HepG2 (cell line): ENCODE results near the gene PCAT6. TPM values are rescaled to one million over a fixed set of nuclear protein-coding genes. Genes with fewer than 3 reads are reported as not detected.

Source experiments
- CBX2 ChIP-seq, 2 experiments: fragments of 200-600 bp in 1 of 2; sonication (generic); formaldehyde crosslinking in 1 of 2; IDR thresholded peaks; 2 replicates each; pipeline versions ENCODE4 v1.7.0 to v1.8.1; 2018 to 2022; ENCODE audit warnings: low read depth in 2 of 2, low read length in 1 of 2, mild to moderate bottlenecking in 1 of 2, missing genetic modification reagents in 1 of 2
- HOXA5 ChIP-seq: sonication (generic); formaldehyde crosslinking; IDR thresholded peaks from 2 replicates; pipeline ENCODE4 v1.4.0; 2020; ENCODE audit warnings: missing genetic modification reagents
- KAT8 ChIP-seq: IDR thresholded peaks from 2 replicates; pipeline ENCODE4 v1.6.1; 2016; ENCODE audit warnings: missing genetic modification reagents, missing compliant biosample characterization
- KMT2A ChIP-seq: sonication (generic); formaldehyde crosslinking; IDR thresholded peaks from 2 replicates; pipeline ENCODE4 v1.4.0; 2020; ENCODE audit warnings: missing genetic modification reagents
- MBNL3 ChIP-seq: fragments of 250-450 bp; sonication (Bioruptor Pico); conservative IDR thresholded peaks from 2 replicates; pipeline ENCODE4 v1.8.0; 2022; ENCODE audit warnings: mild to moderate bottlenecking, inconsistent platforms
- NFKBIZ ChIP-seq: IDR thresholded peaks from 2 replicates; pipeline ENCODE4 v1.6.1; 2018; ENCODE audit warnings: missing genetic modification reagents, missing compliant biosample characterization
- PITX1 ChIP-seq: sonication (generic); formaldehyde crosslinking; IDR thresholded peaks from 2 replicates; pipeline ENCODE4 v1.5.1; 2020; ENCODE audit warnings: mild to moderate bottlenecking, missing genetic modification reagents
- SP140L ChIP-seq: sonication (generic); formaldehyde crosslinking; IDR thresholded peaks from 2 replicates; pipeline ENCODE4 v1.4.0; 2020; ENCODE audit warnings: missing genetic modification reagents, borderline replicate concordance
- ZBTB7A ChIP-seq: sonication (generic); formaldehyde crosslinking; IDR thresholded peaks from 2 replicates; pipeline ENCODE4 v1.8.0; 2022; ENCODE audit warnings: mild to moderate bottlenecking, missing genetic modification reagents
- ZFX ChIP-seq: sonication (generic); formaldehyde crosslinking; IDR thresholded peaks from 2 replicates; pipeline ENCODE4 v1.4.0; 2020; ENCODE audit warnings: mild to moderate bottlenecking, low read depth, missing genetic modification reagents, moderate library complexity
- ZNF143 ChIP-seq: sonication (generic); formaldehyde crosslinking; IDR thresholded peaks from 2 replicates; pipeline ENCODE4 v1.4.0; 2020; ENCODE audit warnings: missing genetic modification reagents
- ZNF263 ChIP-seq: sonication (generic); formaldehyde crosslinking; IDR thresholded peaks from 2 replicates; pipeline ENCODE4 v1.4.0; 2020; ENCODE audit warnings: missing genetic modification reagents
- ZNF468 ChIP-seq: sonication (generic); formaldehyde crosslinking; IDR thresholded peaks from 2 replicates; pipeline ENCODE4 v1.8.0; 2022; ENCODE audit warnings: mild to moderate bottlenecking, moderate library complexity, missing genetic modification reagents
- ZNF589 ChIP-seq: sonication (generic); formaldehyde crosslinking; conservative IDR thresholded peaks from 2 replicates; pipeline ENCODE4 v1.8.0; 2022; ENCODE audit warnings: mild to moderate bottlenecking, moderate library complexity, missing genetic modification reagents
- ZNF746 ChIP-seq: sonication (generic); formaldehyde crosslinking; IDR thresholded peaks from 2 replicates; pipeline ENCODE4 v1.8.0; 2022; ENCODE audit warnings: mild to moderate bottlenecking, missing genetic modification reagents
- ZNF790 ChIP-seq: sonication (generic); formaldehyde crosslinking; IDR thresholded peaks from 2 replicates; pipeline ENCODE4 v1.8.0; 2022; ENCODE audit warnings: missing genetic modification reagents, mild to moderate bottlenecking, borderline replicate concordance
- polyA plus RNA-seq, 8 experiments: library from polyadenylated mRNA; depleted of rRNA in 3 of 8; stranded (reverse) in 7 of 8; unstranded in 1 of 8; fragments of >200 nt; fragmentation: Illumina TruSeq in 4 of 8; extraction: Trizol in 4 of 8; gene quantifications; 2 replicates each; pipeline versions ENCODE4 v1.2.1 to v1.2.3, GENCODE V29; 2011 to 2016; ENCODE audit warnings: low read depth in 4 of 8, missing spikeins in 1 of 8, mixed read lengths in 1 of 8; ENCODE audit not compliant: insufficient read depth in 1 of 8
- total RNA-seq, 5 experiments: library from RNA; depleted of rRNA; stranded (reverse); fragments of >200 nt; fragmentation: Illumina TruSeq; extraction: Trizol; gene quantifications; 2 replicates each; pipeline ENCODE4 v1.2.3, GENCODE V29; 2016; ENCODE audit warnings: low read depth in 1 of 5
- TF ChIP-seq, protein P1 (sequence below): sonication (generic); formaldehyde crosslinking; IDR thresholded peaks from 2 replicates; pipeline ENCODE4 v1.5.0; 2020; ENCODE audit warnings: mild to moderate bottlenecking, missing genetic modification reagents
- TF ChIP-seq, protein P2 (sequence below): sonication (generic); formaldehyde crosslinking; conservative IDR thresholded peaks from 2 replicates; pipeline ENCODE4 v1.8.0; 2022; ENCODE audit warnings: missing genetic modification reagents
- TF ChIP-seq, protein P3 (sequence below): sonication (generic); formaldehyde crosslinking; IDR thresholded peaks from 2 replicates; pipeline ENCODE4 v1.8.1; 2023; ENCODE audit warnings: missing genetic modification reagents, inconsistent platforms, borderline replicate concordance
- TF ChIP-seq, protein P4 (sequence below): sonication (generic); formaldehyde crosslinking; IDR thresholded peaks from 2 replicates; pipeline ENCODE4 v1.9.0; 2022; ENCODE audit warnings: missing genetic modification reagents, mild to moderate bottlenecking, borderline replicate concordance
- TF ChIP-seq, protein P5 (sequence below): sonication (generic); formaldehyde crosslinking; conservative IDR thresholded peaks from 2 replicates; pipeline ENCODE4 v1.8.0; 2022; ENCODE audit warnings: low read depth, missing genetic modification reagents

The PCAT6 gene
- total and polyA plus RNA-seq, 2 of the 13 experiments (the other 11 are each of a cell fraction or from before 2014, with no cell fraction given), result 0.60 to 4.4 TPM

DNA sequence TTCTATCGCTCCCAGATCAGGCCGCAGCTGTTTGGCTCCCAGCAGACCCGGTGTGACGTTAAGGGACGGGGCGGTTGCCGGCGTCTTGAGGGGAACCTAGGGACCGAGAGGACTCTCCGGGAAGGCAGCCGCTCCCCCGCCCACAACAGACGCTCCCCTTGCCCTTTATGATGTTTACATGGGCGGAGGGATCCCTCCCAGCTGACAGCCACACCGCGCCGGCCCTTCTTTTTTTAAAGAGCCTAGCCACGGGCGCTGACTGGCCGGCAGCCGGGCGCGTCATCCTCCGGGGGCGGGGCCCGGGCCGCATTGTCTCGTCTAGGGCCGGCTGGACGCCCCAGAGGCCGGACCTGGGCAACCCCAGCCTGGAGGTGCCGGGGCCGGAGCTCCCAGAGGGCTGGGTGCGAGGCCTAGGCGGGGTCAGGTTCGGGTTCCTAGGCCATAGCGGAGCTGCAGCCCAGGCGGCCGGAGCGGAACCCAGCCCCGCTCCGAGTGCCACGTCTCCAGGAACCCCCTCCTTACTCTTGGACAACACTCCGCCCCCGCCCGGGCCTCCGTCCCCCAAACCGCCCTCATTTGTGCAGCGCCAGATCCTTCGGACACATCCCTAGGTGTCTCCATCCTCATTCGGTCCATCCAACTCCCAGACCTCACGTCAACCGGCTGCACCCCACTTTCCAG is at the start of gene PCAT6 (continued):
- TF ChIP-seq, protein P1, sequence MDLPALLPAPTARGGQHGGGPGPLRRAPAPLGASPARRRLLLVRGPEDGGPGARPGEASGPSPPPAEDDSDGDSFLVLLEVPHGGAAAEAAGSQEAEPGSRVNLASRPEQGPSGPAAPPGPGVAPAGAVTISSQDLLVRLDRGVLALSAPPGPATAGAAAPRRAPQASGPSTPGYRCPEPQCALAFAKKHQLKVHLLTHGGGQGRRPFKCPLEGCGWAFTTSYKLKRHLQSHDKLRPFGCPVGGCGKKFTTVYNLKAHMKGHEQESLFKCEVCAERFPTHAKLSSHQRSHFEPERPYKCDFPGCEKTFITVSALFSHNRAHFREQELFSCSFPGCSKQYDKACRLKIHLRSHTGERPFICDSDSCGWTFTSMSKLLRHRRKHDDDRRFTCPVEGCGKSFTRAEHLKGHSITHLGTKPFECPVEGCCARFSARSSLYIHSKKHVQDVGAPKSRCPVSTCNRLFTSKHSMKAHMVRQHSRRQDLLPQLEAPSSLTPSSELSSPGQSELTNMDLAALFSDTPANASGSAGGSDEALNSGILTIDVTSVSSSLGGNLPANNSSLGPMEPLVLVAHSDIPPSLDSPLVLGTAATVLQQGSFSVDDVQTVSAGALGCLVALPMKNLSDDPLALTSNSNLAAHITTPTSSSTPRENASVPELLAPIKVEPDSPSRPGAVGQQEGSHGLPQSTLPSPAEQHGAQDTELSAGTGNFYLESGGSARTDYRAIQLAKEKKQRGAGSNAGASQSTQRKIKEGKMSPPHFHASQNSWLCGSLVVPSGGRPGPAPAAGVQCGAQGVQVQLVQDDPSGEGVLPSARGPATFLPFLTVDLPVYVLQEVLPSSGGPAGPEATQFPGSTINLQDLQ (CRISPR knock-in tag), result peak; percentile 28; the same call in 1 of the 2 replicates
- TF ChIP-seq, protein P2, sequence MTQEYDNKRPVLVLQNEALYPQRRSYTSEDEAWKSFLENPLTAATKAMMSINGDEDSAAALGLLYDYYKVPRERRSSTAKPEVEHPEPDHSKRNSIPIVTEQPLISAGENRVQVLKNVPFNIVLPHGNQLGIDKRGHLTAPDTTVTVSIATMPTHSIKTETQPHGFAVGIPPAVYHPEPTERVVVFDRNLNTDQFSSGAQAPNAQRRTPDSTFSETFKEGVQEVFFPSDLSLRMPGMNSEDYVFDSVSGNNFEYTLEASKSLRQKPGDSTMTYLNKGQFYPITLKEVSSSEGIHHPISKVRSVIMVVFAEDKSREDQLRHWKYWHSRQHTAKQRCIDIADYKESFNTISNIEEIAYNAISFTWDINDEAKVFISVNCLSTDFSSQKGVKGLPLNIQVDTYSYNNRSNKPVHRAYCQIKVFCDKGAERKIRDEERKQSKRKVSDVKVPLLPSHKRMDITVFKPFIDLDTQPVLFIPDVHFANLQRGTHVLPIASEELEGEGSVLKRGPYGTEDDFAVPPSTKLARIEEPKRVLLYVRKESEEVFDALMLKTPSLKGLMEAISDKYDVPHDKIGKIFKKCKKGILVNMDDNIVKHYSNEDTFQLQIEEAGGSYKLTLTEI, result no peak
- TF ChIP-seq, protein P3, sequence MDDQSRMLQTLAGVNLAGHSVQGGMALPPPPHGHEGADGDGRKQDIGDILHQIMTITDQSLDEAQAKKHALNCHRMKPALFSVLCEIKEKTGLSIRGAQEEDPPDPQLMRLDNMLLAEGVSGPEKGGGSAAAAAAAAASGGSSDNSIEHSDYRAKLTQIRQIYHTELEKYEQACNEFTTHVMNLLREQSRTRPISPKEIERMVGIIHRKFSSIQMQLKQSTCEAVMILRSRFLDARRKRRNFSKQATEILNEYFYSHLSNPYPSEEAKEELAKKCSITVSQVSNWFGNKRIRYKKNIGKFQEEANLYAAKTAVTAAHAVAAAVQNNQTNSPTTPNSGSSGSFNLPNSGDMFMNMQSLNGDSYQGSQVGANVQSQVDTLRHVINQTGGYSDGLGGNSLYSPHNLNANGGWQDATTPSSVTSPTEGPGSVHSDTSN (CRISPR knock-in tag), result no peak
- TF ChIP-seq ZNF589 (CRISPR knock-in tag) (no peak; the same call in 1 of the 2 replicates), ZNF263 (CRISPR knock-in tag) (peak; percentile 58; the same call in 1 of the 2 replicates), ZNF790 (CRISPR knock-in tag) (no peak), ZNF143 (CRISPR knock-in tag) (no peak), PITX1 (no peak), MBNL3 (CRISPR knock-in tag) (no peak), KMT2A (CRISPR knock-in tag) (peak; percentile 72; the same call in 1 of the 2 replicates), SP140L (CRISPR knock-in tag) (no peak), KAT8 (CRISPR knock-in tag) (peak; percentile 89), HOXA5 (CRISPR knock-in tag) (no peak), NFKBIZ (CRISPR knock-in tag) (peak; percentile 53; the same call in 1 of the 2 replicates), ZNF746 (CRISPR knock-in tag) (peak; percentile 79), CBX2 (IDR thresholded peaks at IDR 0.05; ENCODE audit: low read depth, low read length) (no peak), CBX2 (CRISPR knock-in tag; IDR thresholded peaks at IDR 0.05; ENCODE audit: low read depth) (no peak), ZFX (CRISPR knock-in tag) (peak; percentile 86), ZBTB7A (CRISPR knock-in tag) (no peak), ZNF468 (CRISPR knock-in tag) (no peak)
- TF ChIP-seq, protein P4, sequence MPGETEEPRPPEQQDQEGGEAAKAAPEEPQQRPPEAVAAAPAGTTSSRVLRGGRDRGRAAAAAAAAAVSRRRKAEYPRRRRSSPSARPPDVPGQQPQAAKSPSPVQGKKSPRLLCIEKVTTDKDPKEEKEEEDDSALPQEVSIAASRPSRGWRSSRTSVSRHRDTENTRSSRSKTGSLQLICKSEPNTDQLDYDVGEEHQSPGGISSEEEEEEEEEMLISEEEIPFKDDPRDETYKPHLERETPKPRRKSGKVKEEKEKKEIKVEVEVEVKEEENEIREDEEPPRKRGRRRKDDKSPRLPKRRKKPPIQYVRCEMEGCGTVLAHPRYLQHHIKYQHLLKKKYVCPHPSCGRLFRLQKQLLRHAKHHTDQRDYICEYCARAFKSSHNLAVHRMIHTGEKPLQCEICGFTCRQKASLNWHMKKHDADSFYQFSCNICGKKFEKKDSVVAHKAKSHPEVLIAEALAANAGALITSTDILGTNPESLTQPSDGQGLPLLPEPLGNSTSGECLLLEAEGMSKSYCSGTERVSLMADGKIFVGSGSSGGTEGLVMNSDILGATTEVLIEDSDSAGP (CRISPR knock-in tag), result peak; percentile 98
- TF ChIP-seq, protein P5, sequence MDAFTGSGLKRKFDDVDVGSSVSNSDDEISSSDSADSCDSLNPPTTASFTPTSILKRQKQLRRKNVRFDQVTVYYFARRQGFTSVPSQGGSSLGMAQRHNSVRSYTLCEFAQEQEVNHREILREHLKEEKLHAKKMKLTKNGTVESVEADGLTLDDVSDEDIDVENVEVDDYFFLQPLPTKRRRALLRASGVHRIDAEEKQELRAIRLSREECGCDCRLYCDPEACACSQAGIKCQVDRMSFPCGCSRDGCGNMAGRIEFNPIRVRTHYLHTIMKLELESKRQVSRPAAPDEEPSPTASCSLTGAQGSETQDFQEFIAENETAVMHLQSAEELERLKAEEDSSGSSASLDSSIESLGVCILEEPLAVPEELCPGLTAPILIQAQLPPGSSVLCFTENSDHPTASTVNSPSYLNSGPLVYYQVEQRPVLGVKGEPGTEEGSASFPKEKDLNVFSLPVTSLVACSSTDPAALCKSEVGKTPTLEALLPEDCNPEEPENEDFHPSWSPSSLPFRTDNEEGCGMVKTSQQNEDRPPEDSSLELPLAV, result no peak
